Stimulated activated naive CD8-positive, alpha-beta T cell treated with anti-CD3 and anti-CD28 coated beads, Interleukin-15, Interleukin-2, amounts not matched to agents 100 U/mL and 50 U/mL, for 24 hours (primary cell): ENCODE measurements around the gene LZTS2.
"Not testable (repeated sequence)": the region's sequence is repeated elsewhere in the genome, so short reads cannot be mapped to it uniquely, and the experiment has no call there.

ENCODE experiments used
- ATAC-seq: fragments of 150-1000 bp; cut with Tn5 transposase; one replicate; pipeline ENCODE4 v1.10.0; 2021
- DNase-seq: peaks from one replicate; pipeline ENCODE4 v3.0.0; 2021

Gene LZTS2

GRCh38 chr10:101033276-101033675 is 33.7 kb downstream of the LZTS2 start:
- DNase-seq, result no peak
- ATAC-seq, result no peak

DNA sequence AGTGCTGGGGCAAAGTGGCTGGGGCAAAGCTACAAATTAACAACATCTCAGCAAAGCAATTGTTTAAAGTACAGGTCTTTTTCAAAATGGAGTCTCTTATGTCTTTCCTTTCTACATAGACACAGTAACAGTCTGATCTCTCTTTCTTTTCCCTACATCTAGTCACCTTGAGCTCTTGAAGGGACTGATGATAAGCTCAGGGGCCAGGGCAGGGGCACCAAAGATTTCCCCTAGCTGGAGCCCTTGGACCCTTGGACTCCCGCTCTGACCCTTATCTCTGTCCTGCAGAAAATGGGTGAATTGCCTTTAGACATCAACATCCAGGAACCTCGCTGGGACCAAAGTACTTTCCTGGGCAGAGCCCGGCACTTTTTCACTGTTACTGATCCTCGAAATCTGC is 34.8 kb downstream of the LZTS2 start:
- ATAC-seq, DNase-seq: not testable (repeated sequence)

DNA sequence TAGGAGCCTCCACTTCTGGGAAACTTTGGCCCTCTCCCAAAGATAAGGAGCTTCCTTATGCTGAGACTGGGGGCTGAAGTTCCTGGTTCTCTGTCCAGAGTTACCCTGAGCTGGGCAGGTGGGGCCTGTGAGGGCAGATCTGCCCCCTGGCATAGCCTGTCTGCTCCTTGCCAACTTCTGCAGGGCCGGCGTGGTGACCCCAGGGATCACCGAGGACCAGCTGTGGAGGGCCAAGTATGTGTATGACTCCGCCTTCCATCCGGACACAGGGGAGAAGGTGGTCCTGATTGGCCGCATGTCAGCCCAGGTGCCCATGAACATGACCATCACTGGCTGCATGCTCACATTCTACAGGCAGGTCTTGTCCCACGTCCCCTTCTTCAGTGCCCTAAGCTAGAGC is 35.7 kb downstream of the LZTS2 start:
- no peak for ATAC-seq

DNA sequence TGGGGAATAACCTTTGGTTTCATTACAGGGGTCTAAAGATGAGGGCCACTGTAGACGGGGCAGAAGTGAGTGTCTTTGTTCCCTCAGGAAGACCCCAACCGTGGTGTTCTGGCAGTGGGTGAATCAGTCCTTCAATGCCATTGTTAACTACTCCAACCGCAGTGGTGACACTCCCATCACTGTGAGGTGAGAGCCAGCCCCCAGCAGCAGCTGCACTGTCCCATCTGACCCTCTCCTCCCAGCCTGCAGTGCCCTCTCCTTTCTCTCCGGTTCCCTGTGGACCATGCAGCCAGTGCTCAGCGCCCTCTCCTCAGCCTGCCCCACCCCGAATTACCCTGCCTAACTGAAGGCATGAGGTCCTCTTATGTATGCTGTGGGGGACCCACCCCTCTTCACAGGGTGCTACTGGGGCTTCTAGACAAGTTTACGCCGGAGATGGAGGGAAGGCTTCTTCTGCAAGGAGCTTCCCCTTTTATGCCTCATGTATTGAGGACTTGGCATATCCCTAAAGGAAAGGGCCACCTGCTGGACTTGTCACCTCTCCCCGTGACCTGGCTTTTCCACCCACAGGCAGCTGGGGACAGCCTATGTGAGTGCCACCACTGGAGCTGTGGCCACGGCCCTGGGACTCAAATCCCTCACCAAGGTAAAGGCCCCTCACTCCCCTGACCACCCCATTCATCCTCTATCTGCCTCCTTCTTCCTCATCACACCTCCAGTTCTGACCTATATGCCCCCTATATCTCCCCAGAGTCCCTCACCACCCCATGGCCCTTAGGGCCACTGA is 36.5 kb downstream of the LZTS2 start:
- no peak for ATAC-seq

More for the DNA sequence above, 35.7 kb downstream of the LZTS2 start:
- no peak for DNase-seq

DNA sequence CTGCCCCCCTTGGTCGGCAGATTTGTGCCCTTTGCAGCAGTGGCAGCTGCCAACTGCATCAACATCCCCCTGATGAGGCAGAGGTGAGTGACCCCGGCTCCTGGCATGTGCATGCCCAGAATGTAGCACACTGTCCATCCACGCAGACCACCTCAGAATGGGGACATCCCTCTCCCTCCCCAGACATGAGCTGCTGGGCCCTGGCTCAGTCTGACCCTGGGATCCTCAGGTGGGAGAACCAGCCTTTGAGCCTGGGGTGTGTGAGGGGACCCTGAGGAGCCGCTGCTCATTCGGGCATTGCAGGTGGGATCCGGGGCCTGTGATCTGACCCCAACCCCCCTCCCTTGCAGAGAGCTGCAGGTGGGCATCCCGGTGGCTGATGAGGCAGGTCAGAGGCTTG is 37.1 kb downstream of the LZTS2 start:
- ATAC-seq (no peak), DNase-seq (no peak)

More for the DNA sequence above, 36.5 kb downstream of the LZTS2 start:
- DNase-seq, result no peak

DNA sequence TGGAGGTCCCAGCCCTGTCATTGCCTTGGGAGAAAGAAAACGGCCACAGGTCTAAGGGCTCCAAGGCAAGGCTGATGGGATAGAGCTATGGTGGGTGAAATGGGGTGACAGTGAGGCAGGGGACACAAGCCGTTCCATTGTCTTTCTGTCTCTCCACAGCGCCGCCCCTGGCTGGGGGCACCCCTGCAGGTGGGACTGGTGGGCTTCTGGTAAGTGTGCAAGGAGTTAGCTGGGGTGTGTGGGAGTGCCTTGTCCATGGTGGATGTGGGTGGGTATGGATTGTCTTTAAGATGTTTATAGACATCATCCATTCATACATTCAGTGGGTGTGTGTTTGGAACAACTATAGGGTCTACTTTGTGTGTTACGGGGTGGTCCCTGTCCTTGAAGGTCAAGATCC is 38.9 kb downstream of the LZTS2 start:
- ATAC-seq (no peak), DNase-seq (no peak)

DNA sequence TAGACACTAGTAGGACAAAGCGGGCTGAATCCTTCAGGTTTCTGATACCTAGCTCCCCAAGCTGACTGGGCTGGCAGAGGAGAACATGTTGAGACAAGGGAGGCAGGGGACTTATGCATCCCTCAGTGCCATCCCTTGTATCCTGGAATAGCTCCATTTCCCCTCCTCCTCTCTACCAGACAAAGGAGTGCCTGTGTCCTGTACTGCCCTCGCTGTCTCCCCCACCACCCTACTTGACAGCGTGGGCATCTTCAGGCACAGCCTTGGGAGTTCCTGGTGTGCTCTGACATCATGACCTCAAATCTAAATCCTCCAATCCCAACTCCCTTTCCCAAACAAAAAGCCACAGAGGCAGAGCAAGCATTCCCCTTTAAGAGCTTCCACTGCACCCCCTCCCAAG is 40.5 kb downstream of the LZTS2 start:
- ATAC-seq (no peak), DNase-seq (no peak)

GRCh38 chr10:101040851-101041250 is 41.2 kb downstream of the LZTS2 start:
- no peak for DNase-seq
- no peak for ATAC-seq

DNA sequence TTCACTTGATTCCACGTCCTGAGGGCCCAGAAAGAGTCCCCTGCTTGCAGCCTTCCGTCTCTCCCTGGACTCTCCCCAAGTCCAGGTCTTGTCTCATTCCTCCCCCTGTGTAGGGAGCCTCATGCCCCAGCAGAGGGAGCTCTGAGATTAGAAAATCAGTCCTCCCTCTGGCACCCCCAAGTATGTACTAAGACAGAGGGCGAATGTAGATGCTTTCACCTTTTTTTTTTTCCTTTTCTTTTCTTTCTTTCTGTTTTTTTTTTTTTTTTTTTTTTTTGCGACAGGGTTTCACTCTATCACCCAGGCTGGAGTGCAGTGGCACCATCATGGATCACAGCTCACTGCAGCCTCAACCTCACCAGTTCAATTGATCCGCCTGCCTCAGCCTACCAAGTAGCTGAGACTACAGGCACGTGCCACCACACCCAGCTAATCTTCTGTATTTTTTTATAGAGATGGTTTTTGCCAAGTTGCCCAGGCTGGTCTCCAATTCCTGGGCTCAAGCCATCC is 41.7 kb downstream of the LZTS2 start:
- DNase-seq, result peak; percentile 78
- peak; percentile 88 for ATAC-seq

DNA sequence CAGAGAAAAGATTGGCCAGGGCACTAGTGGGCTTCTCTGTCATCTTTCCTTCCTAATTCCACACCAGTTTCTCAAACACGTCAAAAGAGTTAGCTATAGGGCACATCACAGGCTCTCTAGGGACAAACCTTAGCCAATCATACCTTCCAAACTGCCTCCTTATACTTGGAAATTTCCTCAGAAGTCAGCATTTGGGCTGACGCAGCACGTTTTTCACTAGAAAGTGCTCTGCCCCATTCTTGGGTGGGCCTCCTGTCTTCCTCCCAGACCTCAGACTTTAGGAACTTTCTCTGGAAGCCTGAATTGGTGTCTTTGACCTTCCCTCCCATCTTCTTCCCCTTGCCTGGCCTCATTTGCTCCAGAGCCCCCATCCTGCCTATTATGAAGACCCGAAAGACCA is 42.5 kb downstream of the LZTS2 start:
- ATAC-seq (no peak), DNase-seq (no peak)

DNA sequence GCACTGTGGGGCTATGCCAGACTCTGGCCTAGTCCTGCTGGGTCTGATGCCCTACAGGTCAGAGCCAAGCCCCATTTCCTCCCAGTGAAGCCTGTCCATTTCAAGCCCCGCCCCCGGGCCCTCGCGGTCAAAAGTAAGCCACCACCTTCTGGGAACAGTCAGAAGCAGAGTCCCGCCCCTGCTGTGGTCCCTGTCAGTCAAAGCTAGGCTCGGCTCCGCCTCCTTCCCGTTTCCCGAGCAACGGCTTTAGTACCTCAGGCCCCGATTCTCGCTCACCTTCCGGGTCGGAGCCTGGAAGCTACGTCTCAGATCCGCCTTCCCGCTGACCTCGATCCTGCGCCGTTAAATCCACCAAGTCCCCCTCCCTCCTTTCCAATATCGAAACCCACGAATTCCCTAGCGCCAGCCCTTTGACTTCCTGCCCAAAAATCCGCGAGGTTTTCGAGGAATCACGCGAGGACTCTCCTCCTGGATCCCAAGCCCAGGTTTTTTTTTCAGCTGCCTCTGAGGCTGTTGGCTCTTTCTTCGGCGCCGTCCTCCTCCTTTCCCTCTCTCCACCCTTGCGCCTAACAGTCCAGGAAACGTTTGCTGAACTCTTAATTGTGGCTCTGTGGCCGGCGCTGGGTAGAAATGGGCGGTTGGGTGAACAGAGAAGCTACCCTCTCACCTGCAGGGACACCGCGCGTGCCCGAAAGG is 43.2 kb downstream of the LZTS2 start:
- DNase-seq (peak; percentile 93), ATAC-seq (peak; percentile 97)

DNA sequence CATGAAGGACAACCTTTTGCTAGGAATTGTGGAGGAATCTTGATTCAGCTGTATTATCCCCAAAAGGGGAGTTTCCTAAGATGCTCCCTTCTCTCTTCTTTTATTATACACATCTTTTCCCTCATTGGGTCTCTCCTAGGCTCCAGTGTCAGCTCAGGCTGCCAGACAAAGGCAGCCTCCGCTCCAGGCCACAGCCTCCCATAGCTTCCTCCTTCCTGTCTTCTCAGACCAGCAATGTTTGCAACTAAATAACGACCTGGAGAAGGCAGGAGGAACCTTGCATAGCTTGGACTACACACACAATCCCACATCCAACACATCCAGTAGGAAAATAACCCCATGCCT is 43.7 kb downstream of the LZTS2 start:
- DNase-seq (no peak), ATAC-seq (no peak)

GRCh38 chr10:101044117-101044516 is 44.5 kb downstream of the LZTS2 start:
- ATAC-seq, result no peak
- no peak for DNase-seq

- DNase-seq, result no peak
Measured at GRCh38 chr10:101046332-101047238, 47.0 kb downstream of the LZTS2 start.

GRCh38 chr10:101047268-101047667 is 47.7 kb downstream of the LZTS2 start:
- ATAC-seq, result no peak
- no peak for DNase-seq

More at GRCh38 chr10:101046332-101047238, 47.0 kb downstream of the LZTS2 start:
- ATAC-seq, result no peak

- ATAC-seq (no peak), DNase-seq (no peak)
Measured at GRCh38 chr10:101047961-101048892, 48.6 kb downstream of the LZTS2 start.

DNA sequence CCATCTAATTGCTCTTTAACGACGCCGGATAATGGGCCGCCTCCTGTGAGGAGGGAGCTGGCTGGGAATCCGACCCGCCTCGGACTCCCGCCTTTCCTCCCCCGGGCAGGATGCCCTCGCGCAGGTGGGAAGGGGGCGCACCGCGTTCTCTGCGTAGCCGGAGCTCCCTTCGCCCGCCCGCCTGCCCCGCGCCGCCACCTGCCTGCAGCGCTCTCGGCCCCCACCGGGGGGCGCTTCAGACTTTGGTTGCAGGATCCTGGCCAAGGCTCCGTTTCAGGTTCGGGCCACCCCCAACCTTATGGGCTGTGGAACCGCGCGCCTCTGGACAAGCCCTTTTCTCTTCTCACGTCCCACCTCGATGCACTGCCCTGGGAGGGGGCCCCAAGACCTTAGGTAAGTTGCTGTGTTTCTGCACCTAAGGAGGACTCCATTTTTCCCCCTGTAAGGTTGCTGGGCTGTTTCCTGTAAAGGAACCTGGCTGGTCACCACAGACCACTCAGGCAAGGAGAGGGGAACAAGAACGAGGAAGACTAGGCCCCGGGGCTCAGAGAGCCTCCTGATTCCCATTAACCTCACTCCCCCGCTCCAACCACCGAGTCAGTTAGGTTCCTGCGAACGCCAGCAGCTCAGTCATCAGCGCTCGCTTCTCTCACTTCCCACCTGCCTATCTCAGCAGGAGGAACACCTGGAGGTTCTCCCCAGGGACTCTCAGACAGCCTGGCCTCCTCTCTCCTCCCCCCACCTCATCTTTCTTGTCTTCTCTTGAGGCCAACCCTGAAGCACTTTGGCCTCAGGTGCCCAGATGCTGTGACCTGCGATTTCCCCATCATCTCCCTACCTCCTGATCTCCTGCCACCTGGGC is 50.8 kb downstream of the LZTS2 start:
- peak; percentile 78 for ATAC-seq

GRCh38 chr10:101052285-101052684 is 52.7 kb downstream of the LZTS2 start:
- no peak for ATAC-seq
- DNase-seq, result no peak

More for the DNA sequence above, 50.8 kb downstream of the LZTS2 start:
- DNase-seq, result peak; percentile 87

DNA sequence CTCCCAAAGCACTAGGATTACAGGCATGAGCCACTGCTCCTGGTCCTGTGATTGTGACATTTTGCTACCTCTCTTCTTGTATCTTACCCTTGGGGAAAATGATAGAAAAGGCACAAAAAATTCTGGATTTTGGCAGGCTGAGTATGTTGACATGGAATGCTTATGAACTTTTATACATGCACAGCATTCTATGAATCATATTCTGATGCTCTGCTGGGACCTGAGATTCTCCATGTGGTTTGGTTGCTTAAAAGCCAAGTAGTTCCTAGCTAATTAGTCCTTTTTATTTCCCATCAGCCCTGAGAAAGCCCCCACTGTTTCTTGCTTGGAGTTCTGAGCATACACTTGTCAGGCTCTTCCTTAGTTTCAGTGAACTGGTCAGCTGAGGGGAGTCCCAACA is 53.9 kb downstream of the LZTS2 start:
- ATAC-seq (no peak), DNase-seq (no peak)

- DNase-seq (no peak), ATAC-seq (no peak)
Measured at GRCh38 chr10:101054351-101054750, 54.7 kb downstream of the LZTS2 start.
